ENCODE measurements around the gene TTYH2.

DNA sequence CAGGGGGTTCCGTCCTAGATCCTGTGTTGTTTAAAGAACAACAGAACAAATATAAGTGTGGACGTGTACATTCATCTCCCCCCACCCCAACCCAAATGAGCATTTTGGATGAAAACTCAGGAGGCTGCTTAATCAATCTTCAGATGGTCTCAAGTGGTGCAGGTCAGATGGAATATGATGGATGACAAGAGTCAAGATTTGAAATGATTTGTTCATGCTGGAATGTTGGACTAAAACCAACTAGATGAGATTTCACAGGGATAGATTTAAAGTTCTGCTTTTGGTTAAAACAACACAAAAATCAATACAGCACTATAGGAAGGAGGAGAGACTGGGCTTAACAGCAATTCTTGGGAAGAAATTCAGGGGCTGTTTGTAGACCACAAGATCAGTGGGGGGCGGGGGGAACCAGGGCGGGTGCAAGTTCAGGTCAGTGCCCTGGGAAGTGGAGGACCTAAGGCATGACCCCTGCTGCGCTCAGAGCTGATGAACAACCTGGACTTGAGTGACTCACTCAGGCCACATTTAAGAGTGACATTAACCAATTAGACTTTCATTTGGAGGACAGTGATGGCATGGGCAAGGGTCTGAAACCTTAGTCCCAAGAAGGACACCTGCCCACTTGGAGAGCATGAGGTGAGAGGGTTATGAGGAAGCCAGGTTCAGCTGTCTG lies 15.1 kb downstream of the TTYH2 start:
- TF ChIP-seq, protein P1, sequence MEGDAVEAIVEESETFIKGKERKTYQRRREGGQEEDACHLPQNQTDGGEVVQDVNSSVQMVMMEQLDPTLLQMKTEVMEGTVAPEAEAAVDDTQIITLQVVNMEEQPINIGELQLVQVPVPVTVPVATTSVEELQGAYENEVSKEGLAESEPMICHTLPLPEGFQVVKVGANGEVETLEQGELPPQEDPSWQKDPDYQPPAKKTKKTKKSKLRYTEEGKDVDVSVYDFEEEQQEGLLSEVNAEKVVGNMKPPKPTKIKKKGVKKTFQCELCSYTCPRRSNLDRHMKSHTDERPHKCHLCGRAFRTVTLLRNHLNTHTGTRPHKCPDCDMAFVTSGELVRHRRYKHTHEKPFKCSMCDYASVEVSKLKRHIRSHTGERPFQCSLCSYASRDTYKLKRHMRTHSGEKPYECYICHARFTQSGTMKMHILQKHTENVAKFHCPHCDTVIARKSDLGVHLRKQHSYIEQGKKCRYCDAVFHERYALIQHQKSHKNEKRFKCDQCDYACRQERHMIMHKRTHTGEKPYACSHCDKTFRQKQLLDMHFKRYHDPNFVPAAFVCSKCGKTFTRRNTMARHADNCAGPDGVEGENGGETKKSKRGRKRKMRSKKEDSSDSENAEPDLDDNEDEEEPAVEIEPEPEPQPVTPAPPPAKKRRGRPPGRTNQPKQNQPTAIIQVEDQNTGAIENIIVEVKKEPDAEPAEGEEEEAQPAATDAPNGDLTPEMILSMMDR (IDR thresholded peaks at IDR 0.05), result no peak
- no peak for TF ChIP-seq EP300 (IDR thresholded peaks at IDR 0.05)

Data from tibial nerve (tissue), 4 donors.